GM12878 (cell line): Measurements from ENCODE around the gene PFKFB3. TPM values are rescaled to one million over a fixed set of nuclear protein-coding genes. Genes with fewer than 3 reads are reported as not detected.

Experiments used
- ATAC-seq: fragments of 200-7000 bp; cut with Tn5 transposase; 3 replicates; pipeline ENCODE4 v1.9.1; 2020; ENCODE audit warnings: mild to moderate bottlenecking, moderate library complexity
- BruUV-seq: library from RNA; stranded (reverse); fragments of 400-500 nt; replicated peaks from 2 replicates; lab custom pipeline; 2021; lab: Mats Ljungman, UMichigan
- CTCF ChIA-PET: fragments of 300-600 bp; sonication (Branson Sonifier 250); formaldehyde crosslinking; extraction: SDS; loops from one replicate; lab custom pipeline; 2021; ENCODE audit warnings: inconsistent platforms; lab: Yijun Ruan, JAX
- POLR2A ChIA-PET: fragments of 350-600 bp; formaldehyde crosslinking; extraction: SDS; loops from one replicate; lab custom pipeline; 2021; ENCODE audit warnings: inconsistent platforms; lab: Charles Lee
- RAD21 ChIA-PET: fragments of 300-600 bp; sonication (Branson Sonifier 250); formaldehyde crosslinking; loops from one replicate; lab custom pipeline; 2023; ENCODE audit warnings: antibody characterized with exemption; ENCODE audit not compliant: unreplicated experiment; lab: Charles Lee
- SMC1A ChIA-PET: fragments of 300-600 bp; sonication (Branson Sonifier 250); formaldehyde crosslinking; loops from one replicate; lab custom pipeline; 2023; ENCODE audit not compliant: unreplicated experiment, uncharacterized antibody; lab: Charles Lee
- DNase-seq: peaks from one replicate; pipeline ENCODE4 v3.0.0-alpha.2; 2011; ENCODE audit warnings: low read depth, low spot score
- FAIRE-seq: peaks from 3 replicates; lab custom pipeline; 2011; peaks lifted over from hg19 to GRCh38; lab: Jason Lieb, UNC
- H2AFZ ChIP-seq: 2 replicates; pipeline ENCODE4 v1.6.0; 2011; ENCODE audit warnings: low read depth, low read length, control low read depth; ENCODE audit not compliant: control insufficient read depth
- H3K27ac ChIP-seq: 2 replicates; pipeline ENCODE4 v1.5.1; 2011; ENCODE audit warnings: control low read depth; ENCODE audit not compliant: control insufficient read depth, insufficient read depth
- H3K27me3 ChIP-seq, 2 experiments: replicated peaks in 1 of 2; 2 replicates each; pipeline versions ENCODE4 v1.6.0 to v1.6.1; 2011; ENCODE audit warnings: low read length in 1 of 2; ENCODE audit not compliant: control insufficient read depth in 2 of 2, insufficient read depth in 2 of 2
- H3K36me3 ChIP-seq, 2 experiments: 2 replicates each; pipeline ENCODE4 v1.5.1; 2011; ENCODE audit warnings: low read length in 1 of 2; ENCODE audit not compliant: control insufficient read depth in 2 of 2, insufficient read depth in 2 of 2
- H3K4me1 ChIP-seq: 2 replicates; pipeline ENCODE4 v1.6.1; 2011; ENCODE audit warnings: mild to moderate bottlenecking, low read length, moderate library complexity, mixed read lengths; ENCODE audit not compliant: control insufficient read depth, insufficient read depth
- H3K4me2 ChIP-seq: 2 replicates; pipeline ENCODE4 v1.6.0; 2011; ENCODE audit warnings: control low read depth; ENCODE audit not compliant: control insufficient read depth, insufficient read depth
- H3K4me3 ChIP-seq: fragments of 200-600 bp; sonication (generic); 2 replicates; pipeline ENCODE4 v1.5.1; 2016
- H3K79me2 ChIP-seq: 2 replicates; pipeline ENCODE4 v1.6.0; 2011; ENCODE audit warnings: low read length; ENCODE audit not compliant: control insufficient read depth, insufficient read depth
- H3K9ac ChIP-seq: 2 replicates; pipeline ENCODE4 v1.8.0; 2011; ENCODE audit warnings: low read length, control low read depth, mixed read lengths; ENCODE audit not compliant: control insufficient read depth, insufficient read depth
- H3K9me3 ChIP-seq: replicated peaks from 3 replicates; pipeline ENCODE4 v1.5.1; 2011; ENCODE audit warnings: mild to moderate bottlenecking, low read length; ENCODE audit not compliant: control insufficient read depth, insufficient read depth
- H4K20me1 ChIP-seq: 2 replicates; pipeline ENCODE4 v1.6.0; 2011; ENCODE audit not compliant: control insufficient read depth, insufficient read depth
- BACH1 ChIP-seq: fragments of 450-650 bp; IDR thresholded peaks from 2 replicates; pipeline ENCODE4 v1.6.1; 2017; ENCODE audit warnings: mild to moderate bottlenecking, borderline replicate concordance
- CBX3 ChIP-seq: fragments of 200-600 bp; sonication (generic); IDR thresholded peaks from 2 replicates; pipeline ENCODE4 v1.6.1; 2016; ENCODE audit warnings: low read depth, borderline replicate concordance
- CEBPB ChIP-seq, 2 experiments: fragments of 150-350 bp in 1 of 2; IDR thresholded peaks; 2 replicates each; pipeline ENCODE4 v1.6.1; 2012 to 2014; ENCODE audit warnings: low read depth in 2 of 2, low read length in 2 of 2, borderline replicate concordance in 1 of 2, inconsistent platforms in 1 of 2
- HDGF ChIP-seq: fragments of 450-650 bp; IDR thresholded peaks from 2 replicates; pipeline ENCODE4 v1.6.1; 2016; ENCODE audit warnings: antibody characterized with exemption
- IRF3 ChIP-seq: fragments of 450-650 bp; IDR thresholded peaks from 2 replicates; pipeline ENCODE4 v1.6.1; 2014; ENCODE audit warnings: mild to moderate bottlenecking
- LARP7 ChIP-seq: fragments of 450-650 bp; IDR thresholded peaks from 2 replicates; pipeline ENCODE4 v1.6.1; 2017; ENCODE audit warnings: mild to moderate bottlenecking
- MEF2A ChIP-seq: IDR thresholded peaks from 2 replicates; pipeline ENCODE4 v1.6.1; 2011; ENCODE audit warnings: low read depth, mild to moderate bottlenecking, low read length, moderate library complexity; ENCODE audit not compliant: insufficient read depth
- NBN ChIP-seq: fragments of 450-650 bp; IDR thresholded peaks from 2 replicates; pipeline ENCODE4 v1.6.1; 2016
- NR2F1 ChIP-seq: fragments of 450-650 bp; conservative IDR thresholded peaks from 2 replicates; pipeline ENCODE4 v1.6.1; 2017; ENCODE audit warnings: mild to moderate bottlenecking
- PML ChIP-seq: IDR thresholded peaks from 2 replicates; pipeline ENCODE4 v1.6.1; 2012; ENCODE audit warnings: low read length, inconsistent platforms
- POLR2A ChIP-seq: IDR thresholded peaks from 2 replicates; pipeline ENCODE4 v1.6.1; 2011; ENCODE audit warnings: low read depth, mild to moderate bottlenecking, low read length
- POLR2AphosphoS2 ChIP-seq: IDR thresholded peaks from 2 replicates; pipeline ENCODE4 v1.6.1; 2011; ENCODE audit warnings: low read depth, mild to moderate bottlenecking, low read length, improper control_type of control experiment, moderate library complexity
- RAD21 ChIP-seq: IDR thresholded peaks from 2 replicates; pipeline ENCODE4 v1.6.1; 2011; ENCODE audit warnings: mild to moderate bottlenecking, low read depth, low read length, moderate library complexity; ENCODE audit not compliant: insufficient read depth
- RAD51 ChIP-seq: fragments of 450-650 bp; IDR thresholded peaks from 2 replicates; pipeline ENCODE4 v1.6.1; 2016; ENCODE audit warnings: moderate library complexity, mild to moderate bottlenecking, inconsistent platforms
- RFX5 ChIP-seq: IDR thresholded peaks from 2 replicates; pipeline ENCODE4 v1.6.1; 2011; ENCODE audit warnings: low read depth, low read length, improper control_type of control experiment
- SRF ChIP-seq, 2 experiments: IDR thresholded peaks; 2 replicates each; pipeline ENCODE4 v1.6.1; 2011; ENCODE audit warnings: low read depth in 2 of 2, low read length in 2 of 2, mild to moderate bottlenecking in 1 of 2, moderate library complexity in 1 of 2
- WRNIP1 ChIP-seq: IDR thresholded peaks from 2 replicates; pipeline ENCODE4 v1.6.1; 2011; ENCODE audit warnings: low read depth, low read length, improper control_type of control experiment, borderline replicate concordance
- YY1 ChIP-seq: IDR thresholded peaks from 2 replicates; pipeline ENCODE4 v1.6.1; 2011; ENCODE audit warnings: low read depth, mild to moderate bottlenecking, low read length
- ZBTB33 ChIP-seq: fragments of 450-650 bp; IDR thresholded peaks from 2 replicates; pipeline ENCODE4 v1.6.1; 2017; ENCODE audit warnings: mild to moderate bottlenecking
- ZNF384 ChIP-seq: IDR thresholded peaks from 2 replicates; pipeline ENCODE4 v1.6.1; 2012; ENCODE audit warnings: low read depth, mild to moderate bottlenecking, low read length, improper control_type of control experiment, borderline replicate concordance
- WGBS: methylation state at CpG from one replicate; pipeline ENCODE4 v1.1.6; 2016; ENCODE audit warnings: low lambda C conversion rate; ENCODE audit not compliant: insufficient replicate concordance, insufficient coverage; ENCODE audit errors: missing lambda C conversion rate; 5-methylcytosine and 5-hydroxymethylcytosine counted together
- in situ Hi-C: fragments of 300-500 bp; cut with MboI; formaldehyde crosslinking; loops from 9 replicates; pipeline ENCODE4 v1.14.3; 2018; ENCODE audit warnings: mixed read lengths
- intact Hi-C: fragments of 100-400 bp; cut with micrococcal nuclease; formaldehyde crosslinking; loops from one replicate; pipeline ENCODE4 v1.14.2; 2022; ENCODE audit not compliant: unreplicated experiment
- polyA plus RNA-seq, 11 experiments: library from polyadenylated mRNA; depleted of rRNA in 4 of 11; unstranded in 6 of 11; stranded (reverse) in 5 of 11; fragments of >200 nt; fragmentation: Nextera tagmentation in 4 of 11; fragmentation: Illumina TruSeq in 1 of 11; extraction: Ambion mirVana in 4 of 11; extraction: Trizol in 1 of 11; gene quantifications; 1 replicate in 1 of 11; 2 replicates in 10 of 11; pipeline versions ENCODE4 v1.2.1 to v1.2.3, GENCODE V29; 2011 to 2016; ENCODE audit warnings: inconsistent platforms in 2 of 11, missing spikeins in 2 of 11, low read depth in 1 of 11
- total RNA-seq, 4 experiments: library from RNA; depleted of rRNA in 3 of 4; stranded (reverse); fragments of >200 nt in 3 of 4; fragmentation: Illumina TruSeq in 1 of 4; extraction: Trizol in 1 of 4; gene quantifications; 2 replicates each; pipeline versions ENCODE4 v1.2.1 to v1.2.3, GENCODE V29; 2013 to 2021

The PFKFB3 gene
- total and polyA plus RNA-seq, 10 of the 15 experiments (the other 5 are each of a cell fraction or from before 2014, with no cell fraction given) = 1.6 to 46.7 (median 13.7) TPM

- no peak for TF ChIP-seq IRF3
- TF ChIP-seq POLR2AphosphoS2 = peak; percentile 26; the same call in 1 of the 2 replicates
- no peak for TF ChIP-seq POLR2A
- TF ChIP-seq NR2F1 = 0 out of 2 replicates have a peak, but pooled peaks have one; percentile 27
- TF ChIP-seq RAD21 = 0 out of 2 replicates have a peak, but pooled peaks have one; percentile 1
- no peak for TF ChIP-seq MEF2A
- TF ChIP-seq BACH1 = peak; percentile 14; the same call in 1 of the 2 replicates
- 0 out of 2 replicates have a peak, but pooled peaks have one; percentile 48 for TF ChIP-seq LARP7
- TF ChIP-seq WRNIP1 = no peak
- TF ChIP-seq HDGF = peak; percentile 72
Observed at GRCh38 chr10:6200734-6201515, 1.8 kb upstream of the PFKFB3 start (continued).

GRCh38 chr10:6201516-6201975 lies 1.2 kb upstream of the PFKFB3 start:
- peaks cover 10% of the 10 kb centered on the region for H3K4me1 ChIP-seq
- in situ Hi-C loops (loop anchor here (5.0 kb wide), 1 partner anchor 201 kb away; no protein-coding TSS in a partner anchor), intact Hi-C loops (loop anchor here (5.0 kb wide), 2 partner anchors 96 to 109 kb away; no protein-coding TSS in a partner anchor)
- no peak overlapping the region for H3K9ac ChIP-seq
- no peaks in the 10 kb centered on the region; the same call in 1 of the 2 replicates for H3K79me2 ChIP-seq
- BruUV-seq = no TSS peak
- H3K9me3 ChIP-seq = no peaks in the 10 kb centered on the region
- 1% methylated on average over 32 of the region's 50 CpGs for WGBS
- ChIA-PET SMC1A (interaction anchor here (0.7 to 4.3 kb wide), 14 partner anchors 34 to 208 kb away, joined by 3 to 104 read pairs (median 8); no protein-coding TSS in a partner anchor), CTCF (interaction anchor here (1.0 to 5.2 kb wide), 25 partner anchors 12 to 209 kb away, joined by 3 to 217 read pairs (median 7); no protein-coding TSS in a partner anchor), POLR2A (interaction anchor here (0.8 to 3.6 kb wide), 9 partner anchors 38 to 200 kb away, joined by 3 to 35 read pairs (median 5); no protein-coding TSS in a partner anchor), RAD21 (interaction anchor here (1.0 to 5.1 kb wide), 20 partner anchors 39 to 358 kb away, joined by 3 to 173 read pairs (median 8); no protein-coding TSS in a partner anchor)
- peak overlapping the region; percentile 16 for H2AFZ ChIP-seq
- H4K20me1 ChIP-seq = peaks cover 8% of the 10 kb centered on the region; the same call in 1 of the 2 replicates
- FAIRE-seq = no peak
- H3K27ac ChIP-seq = no peak overlapping the region
- peak; percentile 58 for ATAC-seq
- DNase-seq = peak; percentile 63
- peak overlapping the region; percentile 77 for H3K4me3 ChIP-seq
- no peaks in the 10 kb centered on the region for H3K27me3 ChIP-seq
- H3K4me2 ChIP-seq = peak overlapping the region; percentile 87
- no peaks in the 10 kb centered on the region for H3K36me3 ChIP-seq
- 0 out of 2 replicates have a peak, but pooled peaks have one; percentile 3 for TF ChIP-seq POLR2AphosphoS2
- TF ChIP-seq PML = no peak
- TF ChIP-seq CBX3 = no peak
- TF ChIP-seq ZNF384 = no peak
- no peak for TF ChIP-seq YY1
- TF ChIP-seq CEBPB (IDR thresholded peaks at IDR 0.05; ENCODE audit: borderline replicate concordance in 1 of 2, low read depth in 2 of 2, low read length in 2 of 2) = no peak
- TF ChIP-seq RAD51 = no peak
- TF ChIP-seq SRF (IDR thresholded peaks at IDR 0.05; ENCODE audit: low read depth in 2 of 2, low read length in 2 of 2) = no peak
- TF ChIP-seq NBN = peak; percentile 42; the same call in 1 of the 2 replicates
- no peak for TF ChIP-seq ZBTB33
- TF ChIP-seq RFX5 = 0 out of 2 replicates have a peak, but pooled peaks have one; percentile 44
- TF ChIP-seq LARP7 = peak; percentile 18; the same call in 1 of the 2 replicates
- TF ChIP-seq RAD21 = no peak
